HFFc6 (cell line): ENCODE data around the gene LZTR1. TPM values are rescaled to one million over a fixed set of nuclear protein-coding genes. Genes with fewer than 3 reads are reported as not detected.

Experiments
- DNase-seq: peaks from one replicate; pipeline ENCODE4 v3.0.0-alpha.2; 2018
- H3K27ac Mint-ChIP-seq: 2 replicates; pipeline ENCODE4 v1.8.0; 2020; ENCODE audit warnings: mild to moderate bottlenecking, mixed read lengths
- H3K27me3 Mint-ChIP-seq: 2 replicates; pipeline ENCODE4 v1.8.0; 2021; ENCODE audit warnings: mild to moderate bottlenecking, moderate library complexity, mixed read lengths; ENCODE audit not compliant: insufficient read depth
- H3K36me3 Mint-ChIP-seq: 2 replicates; pipeline ENCODE4 v1.8.0; 2021; ENCODE audit warnings: low read depth, mixed read lengths
- H3K4me1 Mint-ChIP-seq: 2 replicates; pipeline ENCODE4 v1.8.0; 2020; ENCODE audit warnings: low read depth, mixed read lengths
- H3K4me3 Mint-ChIP-seq: 2 replicates; pipeline ENCODE4 v1.8.0; 2020; ENCODE audit warnings: mild to moderate bottlenecking, moderate library complexity, mixed read lengths
- H3K9me3 Mint-ChIP-seq: 2 replicates; pipeline ENCODE4 v1.8.0; 2020; ENCODE audit warnings: mild to moderate bottlenecking, mixed read lengths
- total RNA-seq, 6 experiments: library from RNA; stranded (reverse); fragmentation: NEBNext Ultra II Directional; extraction: Animal tissue kit (Norgen Biotek cat#: 25700); gene quantifications; 2 replicates in 1 of 6; 3 replicates in 5 of 6; pipeline ENCODE4 v1.2.3, GENCODE V29; 2021
- TF ChIP-seq, protein P1 (sequence below): fragments of 200-600 bp; sonication (generic); IDR thresholded peaks from 2 replicates; pipeline ENCODE4 v1.5.0; 2021; ENCODE audit warnings: antibody characterized with exemption, mild to moderate bottlenecking

LZTR1 gene
- total RNA-seq, 6 experiments from 2014 or later, result 50.6 to 64.0 (median 57.2) TPM

GRCh38 chr22:20952544-20953341 lies 29.4 kb upstream of the LZTR1 start:
- TF ChIP-seq, protein P1, sequence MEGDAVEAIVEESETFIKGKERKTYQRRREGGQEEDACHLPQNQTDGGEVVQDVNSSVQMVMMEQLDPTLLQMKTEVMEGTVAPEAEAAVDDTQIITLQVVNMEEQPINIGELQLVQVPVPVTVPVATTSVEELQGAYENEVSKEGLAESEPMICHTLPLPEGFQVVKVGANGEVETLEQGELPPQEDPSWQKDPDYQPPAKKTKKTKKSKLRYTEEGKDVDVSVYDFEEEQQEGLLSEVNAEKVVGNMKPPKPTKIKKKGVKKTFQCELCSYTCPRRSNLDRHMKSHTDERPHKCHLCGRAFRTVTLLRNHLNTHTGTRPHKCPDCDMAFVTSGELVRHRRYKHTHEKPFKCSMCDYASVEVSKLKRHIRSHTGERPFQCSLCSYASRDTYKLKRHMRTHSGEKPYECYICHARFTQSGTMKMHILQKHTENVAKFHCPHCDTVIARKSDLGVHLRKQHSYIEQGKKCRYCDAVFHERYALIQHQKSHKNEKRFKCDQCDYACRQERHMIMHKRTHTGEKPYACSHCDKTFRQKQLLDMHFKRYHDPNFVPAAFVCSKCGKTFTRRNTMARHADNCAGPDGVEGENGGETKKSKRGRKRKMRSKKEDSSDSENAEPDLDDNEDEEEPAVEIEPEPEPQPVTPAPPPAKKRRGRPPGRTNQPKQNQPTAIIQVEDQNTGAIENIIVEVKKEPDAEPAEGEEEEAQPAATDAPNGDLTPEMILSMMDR, result no peak
- H3K4me3 Mint-ChIP-seq, result no peak overlapping the region
- peaks cover 23% of the 10 kb centered on the region for H3K36me3 Mint-ChIP-seq
- no peaks in the 10 kb centered on the region for H3K27me3 Mint-ChIP-seq
- H3K4me1 Mint-ChIP-seq, result peaks cover 13% of the 10 kb centered on the region; the same call in 1 of the 2 replicates
- no peak overlapping the region for H3K27ac Mint-ChIP-seq
- no peaks in the 10 kb centered on the region for H3K9me3 Mint-ChIP-seq
- no peak for DNase-seq

DNA sequence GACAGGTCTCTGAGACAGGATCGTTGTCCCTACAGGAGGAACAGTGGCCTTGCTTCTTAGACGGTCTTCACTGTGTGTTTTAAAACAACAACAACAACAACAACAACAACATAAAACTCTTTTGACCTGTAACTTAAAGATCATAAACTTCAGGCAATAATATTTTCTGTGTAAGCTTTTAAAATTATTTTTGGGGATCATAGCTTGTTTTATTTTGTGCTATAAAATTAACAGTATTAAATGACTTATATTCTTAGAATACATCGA lies 28.8 kb upstream of the LZTR1 start:
- no peak overlapping the region for H3K4me3 Mint-ChIP-seq
- H3K9me3 Mint-ChIP-seq, result no peaks in the 10 kb centered on the region
- peaks cover 23% of the 10 kb centered on the region for H3K36me3 Mint-ChIP-seq
- peaks cover 18% of the 10 kb centered on the region; the same call in 1 of the 2 replicates for H3K4me1 Mint-ChIP-seq
- H3K27ac Mint-ChIP-seq, result no peak overlapping the region
- TF ChIP-seq, protein P1, result no peak
- no peaks in the 10 kb centered on the region for H3K27me3 Mint-ChIP-seq
- no peak for DNase-seq

DNA sequence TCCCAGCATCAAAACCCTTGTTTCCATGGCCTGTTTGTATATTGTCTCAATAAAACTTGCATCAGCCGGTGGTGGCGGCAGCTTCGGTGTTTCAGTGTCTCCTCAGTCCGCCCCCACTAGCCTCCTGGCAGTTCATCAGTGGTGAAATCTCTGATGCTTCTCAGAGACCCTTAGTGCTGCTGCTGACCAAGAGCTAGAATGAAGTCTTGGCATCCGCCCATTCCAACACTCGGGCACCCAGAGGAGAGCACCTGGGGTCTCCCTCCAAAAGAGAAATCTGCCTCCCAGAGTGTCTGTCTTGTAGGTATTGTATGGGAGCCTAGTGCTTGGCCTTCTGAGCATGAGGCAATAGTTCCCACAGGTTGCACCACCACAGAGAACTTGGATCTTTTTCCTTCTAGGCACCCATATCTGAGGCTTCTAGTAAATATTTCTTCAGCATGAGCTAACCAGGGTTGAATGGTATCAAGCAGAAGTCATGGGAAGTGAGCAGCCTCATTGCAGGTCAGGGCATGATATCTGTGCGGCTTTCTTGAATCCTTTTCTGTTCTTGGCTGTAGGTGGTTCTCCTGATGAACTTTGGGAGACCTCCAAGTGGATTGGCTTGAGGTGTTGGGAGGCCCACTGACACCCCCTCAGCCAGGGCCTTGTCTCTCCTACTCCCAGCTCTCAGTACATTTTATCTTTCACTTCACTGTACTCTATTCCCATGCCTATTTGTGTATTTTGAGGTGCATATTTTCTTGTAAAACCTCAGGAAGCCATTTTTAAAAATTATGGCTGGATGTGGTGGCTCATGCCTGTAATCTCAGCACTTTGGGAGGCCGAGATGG lies 28.2 kb upstream of the LZTR1 start:
- Mint-ChIP-seq H3K4me1 (peaks cover 18% of the 10 kb centered on the region; the same call in 1 of the 2 replicates), H3K27me3 (no peaks in the 10 kb centered on the region), H3K36me3 (peaks cover 23% of the 10 kb centered on the region), H3K9me3 (no peaks in the 10 kb centered on the region), H3K27ac (no peak overlapping the region), H3K4me3 (no peak overlapping the region)
- TF ChIP-seq, protein P1, result no peak
- DNase-seq, result no peak

DNA sequence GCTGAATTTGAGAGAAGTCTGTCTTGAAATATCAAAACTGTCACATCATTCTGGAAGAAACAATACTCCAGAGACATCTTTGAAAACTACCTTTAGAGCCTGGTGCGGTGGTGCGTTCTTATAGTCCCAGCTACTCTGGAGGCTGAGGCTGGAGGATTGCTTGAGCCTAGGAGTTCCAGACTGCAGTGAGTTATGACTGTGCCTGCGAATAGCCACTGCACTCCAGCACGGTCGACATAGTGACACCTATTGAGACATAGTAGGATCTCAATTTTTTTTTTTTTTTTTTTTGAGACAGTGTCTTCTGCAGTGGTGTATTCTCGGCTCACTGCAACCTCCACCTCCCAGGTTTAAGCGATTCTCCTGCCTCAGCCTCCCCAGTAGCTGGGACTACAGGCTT lies 26.5 kb upstream of the LZTR1 start:
- no peaks in the 10 kb centered on the region for H3K9me3 Mint-ChIP-seq
- TF ChIP-seq, protein P1, result no peak
- H3K4me1 Mint-ChIP-seq, result peaks cover 17% of the 10 kb centered on the region; the same call in 1 of the 2 replicates
- 0 out of 2 replicates have a peak, but pooled peaks cover under 1% of the 10 kb centered on the region for H3K27me3 Mint-ChIP-seq
- peaks cover 14% of the 10 kb centered on the region; the same call in 1 of the 2 replicates for H3K36me3 Mint-ChIP-seq
- no peak for DNase-seq
- H3K4me3 Mint-ChIP-seq, result no peak overlapping the region
- no peak overlapping the region for H3K27ac Mint-ChIP-seq

- Mint-ChIP-seq H3K9me3 (no peaks in the 10 kb centered on the region), H3K36me3 (peaks cover 9% of the 10 kb centered on the region; the same call in 1 of the 2 replicates), H3K27ac (peak overlapping the region; percentile 43; the same call in 1 of the 2 replicates), H3K27me3 (0 out of 2 replicates have a peak, but pooled peaks cover 1% of the 10 kb centered on the region), H3K4me1 (peaks cover 10% of the 10 kb centered on the region; the same call in 1 of the 2 replicates), H3K4me3 (peak overlapping the region; percentile 59)
- TF ChIP-seq, protein P1, result peak; percentile 22; the same call in 1 of the 2 replicates
- no peak for DNase-seq
Measured at GRCh38 chr22:20956258-20957101, 25.6 kb upstream of the LZTR1 start.
